Hepatocyte (in vitro differentiated cells): ENCODE results near the gene NUPR1. TPM values are rescaled to one million over a fixed set of nuclear protein-coding genes. Genes with fewer than 3 reads are reported as not detected.
"Not testable (repeated sequence)": the region's sequence is repeated elsewhere in the genome, so short reads cannot be mapped to it uniquely, and the experiment has no call there.

Source experiments
- DNase-seq: peaks from one replicate; pipeline ENCODE4 v3.0.0-alpha.2; 2016; ENCODE audit warnings: low spot score
- H2AFZ ChIP-seq: fragments of 200-600 bp; sonication (generic); 2 replicates; pipeline ENCODE4 v1.6.0; 2016; ENCODE audit warnings: antibody characterized with exemption, mild to moderate bottlenecking
- H3K27ac ChIP-seq: fragments of 200-600 bp; sonication (generic); 2 replicates; pipeline ENCODE4 v1.5.1; 2016; ENCODE audit warnings: mild to moderate bottlenecking
- H3K27me3 ChIP-seq: fragments of 200-600 bp; sonication (generic); 2 replicates; pipeline ENCODE4 v1.6.1; 2016
- H3K36me3 ChIP-seq: fragments of 200-600 bp; sonication (generic); replicated peaks from 2 replicates; pipeline ENCODE4 v1.5.1; 2016; ENCODE audit warnings: low read depth; ENCODE audit not compliant: insufficient read depth
- H3K4me1 ChIP-seq: fragments of 200-600 bp; sonication (generic); 2 replicates; pipeline ENCODE4 v1.5.1; 2016; ENCODE audit warnings: mild to moderate bottlenecking, moderate library complexity; ENCODE audit not compliant: insufficient read depth
- H3K4me2 ChIP-seq: fragments of 200-600 bp; sonication (generic); 2 replicates; pipeline ENCODE4 v1.6.0; 2016
- H3K4me3 ChIP-seq: fragments of 200-600 bp; sonication (generic); 2 replicates; pipeline ENCODE4 v1.5.1; 2016; ENCODE audit warnings: mild to moderate bottlenecking
- H3K79me2 ChIP-seq: fragments of 200-600 bp; sonication (generic); 2 replicates; pipeline ENCODE4 v1.6.0; 2017; ENCODE audit warnings: mild to moderate bottlenecking
- H3K9me2 ChIP-seq: fragments of 200-600 bp; sonication (generic); replicated peaks from 2 replicates; pipeline ENCODE4 v1.6.0; 2017; ENCODE audit warnings: mild to moderate bottlenecking; ENCODE audit not compliant: insufficient read depth
- H3K9me3 ChIP-seq: fragments of 200-600 bp; sonication (generic); 2 replicates; pipeline ENCODE4 v1.5.1; 2016; ENCODE audit warnings: low read depth, mild to moderate bottlenecking
- H4K20me1 ChIP-seq: fragments of 200-600 bp; sonication (generic); 2 replicates; pipeline ENCODE4 v1.6.0; 2016; ENCODE audit warnings: mild to moderate bottlenecking; ENCODE audit not compliant: insufficient read depth, poor library complexity, severe bottlenecking
- EZH2 ChIP-seq: fragments of 200-600 bp; sonication (generic); IDR thresholded peaks from 2 replicates; pipeline ENCODE4 v1.6.1; 2016; ENCODE audit warnings: antibody characterized with exemption, mild to moderate bottlenecking, borderline replicate concordance
- EZH2phosphoT487 ChIP-seq: fragments of 200-600 bp; sonication (generic); IDR thresholded peaks from one replicate; pipeline ENCODE4 v1.6.1; 2018; ENCODE audit warnings: antibody characterized with exemption, mild to moderate bottlenecking, low read depth, moderate library complexity; ENCODE audit not compliant: unreplicated experiment, severe bottlenecking
- WGBS: methylation state at CpG from one replicate; pipeline ENCODE4 v1.1.6; 2016; ENCODE audit warnings: low lambda C conversion rate; ENCODE audit errors: missing lambda C conversion rate; 5-methylcytosine and 5-hydroxymethylcytosine counted together
- polyA plus RNA-seq: library from polyadenylated mRNA; unstranded; fragments of >200 nt; fragmentation: Nextera tagmentation; extraction: Ambion mirVana; gene quantifications from 2 replicates; pipeline ENCODE4 v1.2.1, GENCODE V29; 2016
- total RNA-seq: library from RNA; depleted of rRNA; stranded (reverse); fragments of >200 nt; gene quantifications from 2 replicates; pipeline ENCODE4 v1.2.3, GENCODE V29; 2014
- TF ChIP-seq, protein P1 (sequence below): fragments of 200-600 bp; sonication (generic); IDR thresholded peaks from 2 replicates; pipeline ENCODE4 v1.5.1; 2016; ENCODE audit warnings: antibody characterized with exemption, mild to moderate bottlenecking; ENCODE audit not compliant: poor library complexity

The NUPR1 gene
- total and polyA plus RNA-seq, 2 experiments from 2014 or later = 18.0 to 130 TPM

DNA sequence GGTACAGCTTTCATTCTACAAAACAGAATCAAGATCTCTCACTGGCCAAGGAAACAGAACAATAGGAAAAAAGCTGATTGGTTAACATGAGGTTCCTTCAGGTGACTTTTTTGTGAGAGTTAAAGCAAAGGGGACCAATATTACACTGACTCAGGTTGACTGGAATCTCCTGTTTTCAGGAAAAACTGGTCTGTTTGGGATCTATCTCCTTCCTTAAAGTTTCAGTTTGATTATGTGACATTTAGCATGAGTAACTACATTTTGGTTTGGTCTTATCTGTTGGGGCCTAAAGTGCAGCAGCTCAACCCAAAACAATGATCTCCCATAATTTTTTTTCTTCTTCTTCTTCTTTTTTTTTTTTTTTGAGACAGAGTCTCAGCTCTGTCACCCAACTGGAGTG is 9.7 kb downstream of the NUPR1 start:
- Histone ChIP-seq H2AFZ (no peak overlapping the region), H3K4me1 (peaks cover 6% of the 10 kb centered on the region), H3K9me3 (no peaks in the 10 kb centered on the region), H3K4me3 (no peak overlapping the region), H3K36me3 (no peaks in the 10 kb centered on the region), H3K27me3 (no peaks in the 10 kb centered on the region), H4K20me1 (no peaks in the 10 kb centered on the region), H3K27ac (peak overlapping the region; percentile 87), H3K9me2 (no peaks in the 10 kb centered on the region), H3K79me2 (no peaks in the 10 kb centered on the region), H3K4me2 (no peak overlapping the region)
- no peak for DNase-seq
- TF ChIP-seq EZH2 = no peak
- no peak for TF ChIP-seq EZH2phosphoT487
- TF ChIP-seq, protein P1, sequence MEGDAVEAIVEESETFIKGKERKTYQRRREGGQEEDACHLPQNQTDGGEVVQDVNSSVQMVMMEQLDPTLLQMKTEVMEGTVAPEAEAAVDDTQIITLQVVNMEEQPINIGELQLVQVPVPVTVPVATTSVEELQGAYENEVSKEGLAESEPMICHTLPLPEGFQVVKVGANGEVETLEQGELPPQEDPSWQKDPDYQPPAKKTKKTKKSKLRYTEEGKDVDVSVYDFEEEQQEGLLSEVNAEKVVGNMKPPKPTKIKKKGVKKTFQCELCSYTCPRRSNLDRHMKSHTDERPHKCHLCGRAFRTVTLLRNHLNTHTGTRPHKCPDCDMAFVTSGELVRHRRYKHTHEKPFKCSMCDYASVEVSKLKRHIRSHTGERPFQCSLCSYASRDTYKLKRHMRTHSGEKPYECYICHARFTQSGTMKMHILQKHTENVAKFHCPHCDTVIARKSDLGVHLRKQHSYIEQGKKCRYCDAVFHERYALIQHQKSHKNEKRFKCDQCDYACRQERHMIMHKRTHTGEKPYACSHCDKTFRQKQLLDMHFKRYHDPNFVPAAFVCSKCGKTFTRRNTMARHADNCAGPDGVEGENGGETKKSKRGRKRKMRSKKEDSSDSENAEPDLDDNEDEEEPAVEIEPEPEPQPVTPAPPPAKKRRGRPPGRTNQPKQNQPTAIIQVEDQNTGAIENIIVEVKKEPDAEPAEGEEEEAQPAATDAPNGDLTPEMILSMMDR = no peak

DNA sequence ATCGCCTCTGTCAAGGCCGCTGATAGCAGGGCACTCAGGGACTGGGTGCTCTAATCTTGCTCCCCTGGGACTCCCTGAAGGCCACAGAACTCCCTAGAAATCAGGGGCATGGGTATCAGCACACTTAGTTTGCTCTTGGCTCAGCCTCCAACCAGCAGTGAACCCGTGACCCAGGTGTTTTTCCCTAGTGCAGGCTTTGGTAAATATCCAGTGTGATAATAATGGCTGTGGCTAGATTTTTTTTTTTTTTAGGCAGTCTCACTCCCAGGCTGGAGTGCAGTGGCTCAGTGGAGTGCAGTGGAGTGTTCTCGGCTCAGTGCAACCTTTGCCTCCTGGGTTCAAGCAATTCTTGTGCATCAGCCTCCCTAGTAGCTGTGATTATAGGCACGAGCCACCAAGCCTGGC is 10.3 kb downstream of the NUPR1 start:
- WGBS = 65% methylated on average over 5 of the region's 5 CpGs
- no peak overlapping the region for H2AFZ ChIP-seq
- no peaks in the 10 kb centered on the region for H3K27me3 ChIP-seq
- H3K4me1 ChIP-seq = peaks cover 6% of the 10 kb centered on the region
- no peak overlapping the region for H3K4me3 ChIP-seq
- DNase-seq = peak; percentile 52
- H3K4me2 ChIP-seq = no peak overlapping the region
- no peaks in the 10 kb centered on the region for H3K9me2 ChIP-seq
- H3K9me3 ChIP-seq = no peaks in the 10 kb centered on the region
- peak overlapping the region; percentile 87 for H3K27ac ChIP-seq
- no peaks in the 10 kb centered on the region for H3K36me3 ChIP-seq
- H3K79me2 ChIP-seq = no peaks in the 10 kb centered on the region
- TF ChIP-seq, protein P1 = no peak
- TF ChIP-seq EZH2phosphoT487 = no peak
- no peak for TF ChIP-seq EZH2
- no peaks in the 10 kb centered on the region for H4K20me1 ChIP-seq

DNA sequence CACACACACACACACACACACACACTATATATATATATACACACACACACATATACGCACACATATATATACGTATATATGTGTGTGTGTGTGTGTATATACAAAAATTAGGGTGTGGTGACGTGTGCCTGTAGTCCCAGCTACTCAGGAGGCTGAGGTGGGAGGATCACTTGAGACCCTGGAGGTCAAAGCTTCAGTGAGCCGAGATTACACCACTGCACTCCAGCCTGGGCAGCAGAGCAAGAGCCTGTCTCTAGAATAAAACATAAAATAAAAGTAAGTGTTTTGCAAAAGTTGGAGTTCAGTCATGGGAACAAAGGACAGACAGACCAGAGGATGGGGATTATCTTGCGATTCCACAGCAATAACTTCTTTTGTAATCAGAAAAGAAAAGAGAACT is 10.8 kb downstream of the NUPR1 start:
- no peak overlapping the region for H2AFZ ChIP-seq
- no peaks in the 10 kb centered on the region for H3K27me3 ChIP-seq
- TF ChIP-seq EZH2phosphoT487 (no peak), EZH2 (no peak)
- TF ChIP-seq, protein P1 = no peak
- no peaks in the 10 kb centered on the region for H3K36me3 ChIP-seq
- no peaks in the 10 kb centered on the region for H3K9me2 ChIP-seq
- no peak overlapping the region for H3K4me3 ChIP-seq
- WGBS = 89% methylated on average over 5 of the region's 5 CpGs
- H3K79me2 ChIP-seq = no peaks in the 10 kb centered on the region
- no peaks in the 10 kb centered on the region for H3K9me3 ChIP-seq
- H3K4me1 ChIP-seq = peaks cover 6% of the 10 kb centered on the region
- no peak for DNase-seq
- H4K20me1 ChIP-seq = no peaks in the 10 kb centered on the region
- peak overlapping the region; percentile 87 for H3K27ac ChIP-seq
- H3K4me2 ChIP-seq = no peak overlapping the region

DNA sequence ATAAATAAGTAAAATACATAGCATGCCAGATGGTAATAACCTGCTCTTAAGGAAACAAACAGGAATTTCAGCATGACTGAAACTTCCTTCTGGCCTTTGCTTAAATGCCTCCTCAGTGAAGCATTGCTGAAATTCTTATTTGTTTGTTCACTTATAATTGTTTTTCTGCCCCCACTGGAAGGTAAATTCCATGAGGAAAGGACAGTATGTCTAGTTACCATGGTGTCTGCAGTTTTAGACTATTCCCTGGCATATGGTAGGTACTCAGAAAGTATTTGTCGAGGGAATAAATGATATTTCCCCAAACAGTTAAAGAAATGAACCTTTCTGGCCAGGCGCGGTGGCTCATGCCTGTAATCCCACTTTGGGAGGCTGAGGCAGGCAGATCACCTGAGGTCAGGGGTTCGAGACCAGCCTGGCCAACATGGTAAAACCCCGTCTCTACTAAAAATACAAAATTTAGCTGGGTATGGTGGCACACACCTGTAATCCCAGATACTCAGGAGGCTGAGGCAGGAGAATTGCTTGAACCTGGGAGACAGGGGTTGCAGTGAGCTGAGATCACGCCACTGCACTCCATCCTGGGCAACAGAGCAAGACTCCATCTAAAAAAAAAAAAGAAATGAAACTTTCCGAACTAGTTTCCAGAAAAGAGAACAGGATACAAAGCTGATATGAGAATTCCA is 11.5 kb downstream of the NUPR1 start:
- 95% methylated on average over 7 of the region's 7 CpGs for WGBS
- not testable (repeated sequence) for H3K4me2 ChIP-seq

More for the DNA sequence above, 11.5 kb downstream of the NUPR1 start:
- not testable (repeated sequence) for H3K79me2 ChIP-seq, H3K36me3 ChIP-seq, H2AFZ ChIP-seq, H3K9me2 ChIP-seq, H3K27me3 ChIP-seq, H3K4me1 ChIP-seq, H3K9me3 ChIP-seq, H3K4me3 ChIP-seq, DNase-seq, H4K20me1 ChIP-seq
- H3K27ac ChIP-seq = peak overlapping the region; percentile 87
